Spleen (tissue), 11 donors: ENCODE data around the gene APAF1. TPM values are rescaled to one million over a fixed set of nuclear protein-coding genes. Genes with fewer than 3 reads are reported as not detected.
A peak's percentile ranks its signal among the peaks of the same experiment; 100 is the strongest.
"Not testable (repeated sequence)": the region's sequence is repeated elsewhere in the genome, so short reads cannot be mapped to it uniquely, and the experiment has no call there.

Experiments used
- DNase-seq: peaks from one replicate; pipeline ENCODE4 v3.0.0-alpha.2; 2020
- H3K27ac ChIP-seq, 8 donors: fragments of 200-600 bp; sonication (generic) in 7 of 8; 1 replicate in 4 of 8; 2 replicates in 4 of 8; pipeline versions ENCODE4 v1.5.0 to v1.8.0; 2016 to 2021; ENCODE audit warnings: inconsistent platforms in 4 of 8, mild to moderate bottlenecking in 4 of 8, moderate library complexity in 1 of 8
- H3K27me3 ChIP-seq, 7 donors: fragments of 200-600 bp; sonication (generic) in 6 of 7; replicated peaks in 1 of 7; 1 replicate in 4 of 7; 2 replicates in 3 of 7; pipeline versions ENCODE4 v1.5.0 to v1.8.0; 2016 to 2021; ENCODE audit warnings: inconsistent platforms in 3 of 7, mild to moderate bottlenecking in 1 of 7
- H3K36me3 ChIP-seq, 6 donors: fragments of 200-600 bp; sonication (generic) in 5 of 6; 1 replicate in 4 of 6; 2 replicates in 2 of 6; pipeline versions ENCODE4 v1.5.0 to v1.8.0; 2016 to 2021; ENCODE audit warnings: inconsistent platforms in 2 of 6
- H3K4me1 ChIP-seq, 6 donors: fragments of 200-600 bp; sonication (generic) in 5 of 6; 1 replicate in 3 of 6; 2 replicates in 3 of 6; pipeline versions ENCODE4 v1.5.0 to v1.8.0; 2016 to 2021; ENCODE audit warnings: inconsistent platforms in 3 of 6
- H3K4me3 ChIP-seq, 8 donors: fragments of 200-600 bp; sonication (generic) in 7 of 8; 1 replicate in 4 of 8; 2 replicates in 4 of 8; pipeline versions ENCODE4 v1.5.0 to v1.8.0; 2016 to 2021; ENCODE audit warnings: inconsistent platforms in 4 of 8, mild to moderate bottlenecking in 4 of 8, moderate library complexity in 2 of 8
- H3K9me3 ChIP-seq, 8 donors: fragments of 200-600 bp; sonication (generic) in 7 of 8; 1 replicate in 4 of 8; 2 replicates in 4 of 8; pipeline versions ENCODE4 v1.5.0 to v1.8.0; 2016 to 2021; ENCODE audit warnings: inconsistent platforms in 4 of 8
- CTCF ChIP-seq, 11 experiments: fragments of 200-600 bp in 7 of 11; fragments of 450-650 bp in 4 of 11; sonication (generic) in 4 of 11; IDR thresholded peaks in 8 of 11; conservative IDR thresholded peaks in 3 of 11; 1 replicate in 7 of 11; 2 replicates in 4 of 11; pipeline versions ENCODE4 v1.4.0 to v1.8.0; 2016 to 2021; ENCODE audit warnings: antibody characterized with exemption in 11 of 11, inconsistent platforms in 4 of 11, mild to moderate bottlenecking in 1 of 11
- POLR2A ChIP-seq, 3 donors: fragments of 450-650 bp; IDR thresholded peaks; one replicate each; pipeline ENCODE4 v1.5.1; 2017; ENCODE audit warnings: antibody characterized with exemption in 3 of 3, mild to moderate bottlenecking in 1 of 3
- POLR2AphosphoS5 ChIP-seq, 3 donors: sonication (generic); formaldehyde crosslinking; IDR thresholded peaks; one replicate each; pipeline ENCODE4 v1.5.1; 2017; ENCODE audit warnings: antibody characterized with exemption in 3 of 3
- WGBS, 5 donors: extraction: QIAGEN DNeasy Blood & Tissue Kit in 3 of 5; methylation state at CpG; one replicate each; pipeline versions ENCODE4 v1.1.5 to v1.1.7; 2013 to 2018; 5-methylcytosine and 5-hydroxymethylcytosine counted together
- intact Hi-C: fragments of 100-400 bp; cut with DNase I; formaldehyde crosslinking; loops from one replicate; pipeline ENCODE4 v1.15.0; 2023; ENCODE audit warnings: low total_unique reads
- polyA plus RNA-seq, 3 donors: library from polyadenylated mRNA; stranded (reverse); fragments of 200-250 nt; gene quantifications; one replicate each; pipeline ENCODE4 v1.2.1, GENCODE V29; 2013
- total RNA-seq, 7 donors: library from RNA; depleted of rRNA in 3 of 7; stranded (reverse); fragments of >200 nt in 3 of 7; fragmentation: NEBNext Ultra II Directional in 4 of 7; extraction: Animal tissue kit (Norgen Biotek cat#: 25700) in 4 of 7; gene quantifications; one replicate each; pipeline versions ENCODE4 v1.1.0 to v1.2.1, GENCODE V29; 2016 to 2021
- donor health status: healthy with polysubstance abuse.
- donor health status: DM: no; HTN: no; CAD: no; lungs with moderate emphysema.
- donor health status: DM: no; HTN: no; CAD: no.
- donor health status: Bipolar disorder and iron deficiency.
- donor health status: healthy.
- donor health status: DM: no; HTN: no; CAD: no.
- donor health status: DM: yes; HTN: yes; CAD: no.

APAF1 gene
- total and polyA plus RNA-seq, 10 donors = 6.5 to 44.1 (median 30.6) TPM

- H3K4me1 ChIP-seq = peaks cover 0 to 65% (median 18%) of the 10 kb centered on the region in 6 donors
- H3K4me3 ChIP-seq = no peak overlapping the region
- TF ChIP-seq CTCF (IDR thresholded peaks at IDR 0.05 in 8 of 11, conservative IDR thresholded peaks at IDR 0.05 in 3 of 11) (no peak), POLR2A (IDR thresholded peaks at IDR 0.05) (no peak), POLR2AphosphoS5 (IDR thresholded peaks at IDR 0.05) (no peak)
- WGBS, 5 donors = 69 to 82% (median 73%) methylated on average over 2 of the region's 2 CpGs
- intact Hi-C loops = no loop called here
- H3K36me3 ChIP-seq = peaks cover 0 to 19% (median 0%) of the 10 kb centered on the region in 6 donors
- DNase-seq = no peak
- H3K9me3 ChIP-seq = no peaks in the 10 kb centered on the region
- no peaks in the 10 kb centered on the region for H3K27me3 ChIP-seq
- no peak overlapping the region for H3K27ac ChIP-seq
Measured at GRCh38 chr12:98637068-98637467, 8.0 kb upstream of the APAF1 start.

- Histone ChIP-seq H3K27me3 (no peaks in the 10 kb centered on the region), H3K27ac (peak overlapping the region in 3 of 8 donors; percentile 16 to 66 (median 30)), H3K4me1 (peaks cover 2 to 74% (median 26%) of the 10 kb centered on the region in 6 donors), H3K9me3 (no peaks in the 10 kb centered on the region), H3K4me3 (no peak overlapping the region), H3K36me3 (peaks cover 0 to 13% (median 0%) of the 10 kb centered on the region in 6 donors)
- intact Hi-C loops = no loop called here
- DNase-seq = no peak
- WGBS, 5 donors = 97 to 99% (median 98%) methylated on average over 2 of the region's 2 CpGs
- TF ChIP-seq CTCF (IDR thresholded peaks at IDR 0.05 in 8 of 11, conservative IDR thresholded peaks at IDR 0.05 in 3 of 11) = no peak
- no peak for TF ChIP-seq POLR2AphosphoS5 (IDR thresholded peaks at IDR 0.05)
- no peak for TF ChIP-seq POLR2A (IDR thresholded peaks at IDR 0.05)
Measured at GRCh38 chr12:98638009-98638408, 7.1 kb upstream of the APAF1 start.

- WGBS, 5 donors = 59 to 81% (median 61%) methylated on average over 3 of the region's 3 CpGs
- Histone ChIP-seq H3K9me3 (no peaks in the 10 kb centered on the region), H3K27me3 (no peaks in the 10 kb centered on the region), H3K4me1 (peaks cover 6 to 84% (median 32%) of the 10 kb centered on the region in 6 donors), H3K4me3 (no peak overlapping the region), H3K36me3 (no peaks in the 10 kb centered on the region), H3K27ac (peak overlapping the region in 3 of 8 donors; percentile 16 to 66 (median 30))
- intact Hi-C loops = no loop called here
- no peak for DNase-seq
- TF ChIP-seq CTCF (IDR thresholded peaks at IDR 0.05 in 8 of 11, conservative IDR thresholded peaks at IDR 0.05 in 3 of 11) = no peak
Measured at GRCh38 chr12:98639491-98639890, 5.6 kb upstream of the APAF1 start.

GRCh38 chr12:98642801-98643200 is 2.3 kb upstream of the APAF1 start:
- H3K36me3 ChIP-seq, DNase-seq, H3K27me3 ChIP-seq, H3K9me3 ChIP-seq, intact Hi-C loops: not testable (repeated sequence)
- H3K4me1 ChIP-seq = peaks cover 16 to 81% (median 46%) of the 10 kb centered on the region in 6 donors
- peak overlapping the region in 3 of 8 donors; percentile 89 to 95 (median 92) for H3K4me3 ChIP-seq
- H3K27ac ChIP-seq = peak overlapping the region in 1 of 8 donors; percentile 98
- WGBS, 5 donors = 91 to 99% (median 94%) methylated on average over 5 of the region's 5 CpGs

- Histone ChIP-seq H3K4me1 (peaks cover 16 to 81% (median 43%) of the 10 kb centered on the region in 6 donors), H3K4me3 (peak overlapping the region; percentile 89 to 99 (median 96)), H3K27me3 (no peaks in the 10 kb centered on the region), H3K27ac (peak overlapping the region; percentile 74 to 98 (median 96)), H3K36me3 (peaks cover 0 to 16% (median 3%) of the 10 kb centered on the region in 6 donors), H3K9me3 (no peaks in the 10 kb centered on the region)
- DNase-seq = no peak
- WGBS, 5 donors = 0 to 1% (median 0%) methylated on average over 15 to 20 of the region's 20 CpGs
- no peak for TF ChIP-seq POLR2A (IDR thresholded peaks at IDR 0.05)
- peak in 1 of 11 experiments; percentile 17 for TF ChIP-seq CTCF (IDR thresholded peaks at IDR 0.05 in 8 of 11, conservative IDR thresholded peaks at IDR 0.05 in 3 of 11)
- intact Hi-C loops = no loop called here
Measured at GRCh38 chr12:98644433-98644711, 718 bp upstream of the APAF1 start.
